Calu3 (cell line): ENCODE data around the gene EFHC2. TPM values are rescaled to one million over a fixed set of nuclear protein-coding genes. Genes with fewer than 3 reads are reported as not detected.
A peak's percentile ranks its signal among the peaks of the same experiment; 100 is the strongest.

Experiments used
- BruUV-seq: library from RNA; stranded (reverse); fragments of 400-500 nt; replicated peaks from 2 replicates; lab custom pipeline; 2021; lab: Mats Ljungman, UMichigan
- CTCF ChIA-PET: fragments of 300-600 bp; sonication (Branson Sonifier 250); formaldehyde crosslinking; loops from one replicate; lab custom pipeline; 2022; ENCODE audit warnings: antibody characterized with exemption; lab: Charles Lee
- DNase-seq: peaks from one replicate; pipeline ENCODE4 v3.0.0; 2022
- H3K27ac Mint-ChIP-seq: one replicate; pipeline ENCODE4 v1.8.0; 2022; ENCODE audit warnings: mixed read lengths; ENCODE audit not compliant: unreplicated experiment
- H3K27me3 Mint-ChIP-seq: one replicate; pipeline ENCODE4 v1.8.0; 2022; ENCODE audit warnings: mixed read lengths; ENCODE audit not compliant: unreplicated experiment
- H3K36me3 Mint-ChIP-seq: one replicate; pipeline ENCODE4 v1.8.0; 2022; ENCODE audit warnings: mild to moderate bottlenecking, moderate library complexity, mixed read lengths; ENCODE audit not compliant: insufficient read depth, unreplicated experiment
- H3K4me1 Mint-ChIP-seq: one replicate; pipeline ENCODE4 v1.8.0; 2022; ENCODE audit warnings: mild to moderate bottlenecking, low read depth, mixed read lengths; ENCODE audit not compliant: unreplicated experiment
- H3K4me3 Mint-ChIP-seq: one replicate; pipeline ENCODE4 v1.8.0; 2022; ENCODE audit warnings: mild to moderate bottlenecking, low read depth, moderate library complexity, mixed read lengths; ENCODE audit not compliant: unreplicated experiment
- H3K9me3 Mint-ChIP-seq: one replicate; pipeline ENCODE4 v1.8.0; 2022; ENCODE audit warnings: low read depth, mixed read lengths; ENCODE audit not compliant: unreplicated experiment
- CTCF ChIP-seq: fragments of 200-600 bp; IDR thresholded peaks from one replicate; pipeline ENCODE4 v1.8.0; 2022; ENCODE audit warnings: antibody characterized with exemption; ENCODE audit not compliant: unreplicated experiment
- intact Hi-C: fragments of 100-400 bp; cut with micrococcal nuclease; formaldehyde crosslinking; loops from one replicate; pipeline ENCODE4 v1.10.0; 2022; ENCODE audit not compliant: unreplicated experiment
- total RNA-seq: library from RNA; stranded (reverse); gene quantifications from 2 replicates; pipeline ENCODE4 v1.2.3, GENCODE V29; 2022

The EFHC2 gene
- total RNA-seq, 1 experiment from 2014 or later, result 1.7 TPM

- TF ChIP-seq CTCF, result no peak
- Mint-ChIP-seq H3K36me3 (no peaks in the 10 kb centered on the region), H3K27me3 (no peaks in the 10 kb centered on the region), H3K9me3 (no peaks in the 10 kb centered on the region), H3K27ac (no peak overlapping the region), H3K4me1 (peaks cover 12% of the 10 kb centered on the region), H3K4me3 (no peak overlapping the region)
- intact Hi-C loops, result loop anchor here (10.0 kb wide), 1 partner anchor 413 kb away; no protein-coding TSS in a partner anchor
- BruUV-seq, result no TSS peak
- CTCF ChIA-PET, result no interaction called here
- no peak for DNase-seq
Measured at GRCh38 chrX:44247468-44247867, 96.0 kb downstream of the EFHC2 start.

- Mint-ChIP-seq H3K27ac (no peak overlapping the region), H3K9me3 (no peaks in the 10 kb centered on the region), H3K27me3 (no peaks in the 10 kb centered on the region), H3K4me3 (no peak overlapping the region), H3K4me1 (peaks cover 12% of the 10 kb centered on the region), H3K36me3 (no peaks in the 10 kb centered on the region)
- CTCF ChIA-PET, result no interaction called here
- no peak for DNase-seq
- TF ChIP-seq CTCF, result no peak
- intact Hi-C loops, result loop anchor here (10.0 kb wide), 1 partner anchor 412 kb away; no protein-coding TSS in a partner anchor
- no TSS peak for BruUV-seq
Measured at GRCh38 chrX:44246826-44247225, 96.6 kb downstream of the EFHC2 start.

- no peak for DNase-seq
- Mint-ChIP-seq H3K27me3 (no peaks in the 10 kb centered on the region), H3K36me3 (no peaks in the 10 kb centered on the region), H3K4me1 (peaks cover 19% of the 10 kb centered on the region), H3K27ac (no peak overlapping the region), H3K4me3 (no peak overlapping the region), H3K9me3 (no peaks in the 10 kb centered on the region)
- intact Hi-C loops, result loop anchor here (10.0 kb wide), 1 partner anchor 411 kb away; no protein-coding TSS in a partner anchor
- CTCF ChIA-PET, result no interaction called here
- no peak for TF ChIP-seq CTCF
- no TSS peak for BruUV-seq
Measured at GRCh38 chrX:44245733-44246132, 97.7 kb downstream of the EFHC2 start.

GRCh38 chrX:44244008-44244407 lies 99.5 kb downstream of the EFHC2 start:
- CTCF ChIA-PET, result interaction anchor here (0.6 to 2.4 kb wide), 9 partner anchors 9 to 408 kb away, joined by 3 to 26 read pairs (median 5); no protein-coding TSS in a partner anchor
- H3K4me3 Mint-ChIP-seq, result no peak overlapping the region

More at GRCh38 chrX:44244008-44244407, 99.5 kb downstream of the EFHC2 start:
- BruUV-seq, result no TSS peak
- intact Hi-C loops, result loop anchor here (1.0 to 10.0 kb wide), 4 partner anchors 61 to 409 kb away; no protein-coding TSS in a partner anchor
- no peaks in the 10 kb centered on the region for H3K9me3 Mint-ChIP-seq
- no peaks in the 10 kb centered on the region for H3K36me3 Mint-ChIP-seq
- peak; percentile 33 for TF ChIP-seq CTCF
- H3K27me3 Mint-ChIP-seq, result no peaks in the 10 kb centered on the region
- peaks cover 26% of the 10 kb centered on the region for H3K4me1 Mint-ChIP-seq
- no peak overlapping the region for H3K27ac Mint-ChIP-seq
- DNase-seq, result peak; percentile 10
